Sigmoid colon (tissue), 4 donors: Measurements from ENCODE around the gene SYK.

ENCODE experiments used
- POLR2AphosphoS5 ChIP-seq, 4 donors: sonication (generic); formaldehyde crosslinking; IDR thresholded peaks; one replicate each; pipeline ENCODE4 v1.6.1; 2017; ENCODE audit warnings: antibody characterized with exemption in 4 of 4
- TF ChIP-seq, protein P1 (sequence below), 4 experiments: fragments of 450-650 bp in 3 of 4; fragments of 200-600 bp in 1 of 4; IDR thresholded peaks; one replicate each; pipeline ENCODE4 v1.5.1; 2016 to 2019; ENCODE audit warnings: antibody characterized with exemption in 4 of 4, mild to moderate bottlenecking in 3 of 4, moderate library complexity in 2 of 4

DNA sequence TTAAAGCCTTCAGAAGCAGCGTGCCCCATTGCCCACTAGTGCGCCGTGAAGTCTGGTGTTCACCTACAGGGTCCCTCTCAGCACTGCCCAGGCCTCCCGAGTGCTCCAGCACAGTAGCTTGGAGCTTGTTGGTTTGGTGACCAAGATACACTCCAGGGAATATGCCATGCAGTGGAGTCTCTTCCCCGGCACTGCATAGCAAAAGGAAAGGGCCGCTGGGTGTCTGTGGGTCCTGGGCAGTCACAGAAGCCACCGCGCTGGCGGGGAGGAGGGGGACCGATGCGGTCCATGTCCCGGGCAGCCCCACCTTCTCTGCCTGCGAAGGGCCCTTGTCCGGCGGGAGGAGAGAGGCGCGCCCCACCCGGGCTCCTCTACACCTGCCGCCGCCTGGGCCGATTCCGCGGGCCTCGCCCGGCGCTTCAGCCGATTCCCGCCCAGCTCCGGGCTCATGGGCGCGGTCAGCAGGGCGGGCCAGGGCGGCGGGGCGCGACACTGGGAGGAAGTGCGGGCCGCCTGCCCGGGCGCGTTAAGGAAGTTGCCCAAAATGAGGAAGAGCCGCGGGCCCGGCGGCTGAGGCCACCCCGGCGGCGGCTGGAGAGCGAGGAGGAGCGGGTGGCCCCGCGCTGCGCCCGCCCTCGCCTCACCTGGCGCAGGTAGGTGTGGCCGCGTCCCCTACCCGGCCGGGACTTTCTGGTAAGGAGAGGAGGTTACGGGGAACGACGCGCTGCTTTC lies at the start of gene SYK:
- peak in 2 of 4 donors; percentile 10 to 51 for TF ChIP-seq POLR2AphosphoS5 (IDR thresholded peaks at IDR 0.05)
- TF ChIP-seq, protein P1, sequence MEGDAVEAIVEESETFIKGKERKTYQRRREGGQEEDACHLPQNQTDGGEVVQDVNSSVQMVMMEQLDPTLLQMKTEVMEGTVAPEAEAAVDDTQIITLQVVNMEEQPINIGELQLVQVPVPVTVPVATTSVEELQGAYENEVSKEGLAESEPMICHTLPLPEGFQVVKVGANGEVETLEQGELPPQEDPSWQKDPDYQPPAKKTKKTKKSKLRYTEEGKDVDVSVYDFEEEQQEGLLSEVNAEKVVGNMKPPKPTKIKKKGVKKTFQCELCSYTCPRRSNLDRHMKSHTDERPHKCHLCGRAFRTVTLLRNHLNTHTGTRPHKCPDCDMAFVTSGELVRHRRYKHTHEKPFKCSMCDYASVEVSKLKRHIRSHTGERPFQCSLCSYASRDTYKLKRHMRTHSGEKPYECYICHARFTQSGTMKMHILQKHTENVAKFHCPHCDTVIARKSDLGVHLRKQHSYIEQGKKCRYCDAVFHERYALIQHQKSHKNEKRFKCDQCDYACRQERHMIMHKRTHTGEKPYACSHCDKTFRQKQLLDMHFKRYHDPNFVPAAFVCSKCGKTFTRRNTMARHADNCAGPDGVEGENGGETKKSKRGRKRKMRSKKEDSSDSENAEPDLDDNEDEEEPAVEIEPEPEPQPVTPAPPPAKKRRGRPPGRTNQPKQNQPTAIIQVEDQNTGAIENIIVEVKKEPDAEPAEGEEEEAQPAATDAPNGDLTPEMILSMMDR (IDR thresholded peaks at IDR 0.05), result no peak
